DMS153 treated with DMSO at 0.1 percent for 48 hours (cell line): ENCODE results near the gene TSPYL2.

ENCODE experiments used
- DNase-seq: peaks from one replicate; lab custom pipeline; 2025; ENCODE audit not compliant: unreplicated experiment; lab: John Stamatoyannopoulos, UW

TSPYL2 gene

DNA sequence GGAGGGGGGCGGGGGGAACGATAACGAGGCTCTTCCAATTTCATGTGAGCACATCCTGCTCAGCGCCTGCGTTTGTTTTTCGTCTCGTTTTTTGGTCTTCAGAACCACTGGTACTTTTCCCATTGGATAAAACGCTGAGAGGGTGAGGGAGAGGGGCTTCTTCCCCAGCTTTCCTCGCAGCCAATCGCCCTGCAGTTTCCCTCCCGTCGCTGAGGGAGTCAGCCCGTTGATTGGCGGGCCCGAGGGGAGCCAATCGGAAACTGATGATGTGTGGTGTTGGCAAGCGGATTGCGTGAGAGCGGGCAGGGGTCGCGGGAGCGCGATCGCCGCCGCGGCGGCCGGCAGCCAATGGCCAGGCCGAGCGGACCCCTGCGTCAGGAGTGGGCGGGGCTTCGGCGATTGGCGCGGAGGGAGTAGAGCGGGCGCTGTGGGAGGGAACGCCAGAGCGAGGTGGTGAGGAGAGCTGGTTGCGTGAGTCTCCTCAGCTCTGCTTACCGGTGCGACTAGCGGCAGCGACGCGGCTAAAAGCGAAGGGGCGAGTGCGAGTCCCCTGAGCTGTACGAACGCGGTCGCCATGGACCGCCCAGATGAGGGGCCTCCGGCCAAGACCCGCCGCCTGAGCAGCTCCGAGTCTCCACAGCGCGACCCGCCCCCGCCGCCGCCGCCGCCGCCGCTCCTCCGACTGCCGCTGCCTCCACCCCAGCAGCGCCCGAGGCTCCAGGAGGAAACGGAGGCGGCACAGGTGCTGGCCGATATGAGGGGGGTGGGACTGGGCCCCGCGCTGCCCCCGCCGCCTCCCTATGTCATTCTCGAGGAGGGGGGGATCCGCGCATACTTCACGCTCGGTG is at the start of gene TSPYL2:
TSPYL2 (plus strand) TSS at position 443 of the 848 bp plus-strand sequence; CDS start at position 575, 132 bp downstream.
- peak; percentile 88 for DNase-seq

DNA sequence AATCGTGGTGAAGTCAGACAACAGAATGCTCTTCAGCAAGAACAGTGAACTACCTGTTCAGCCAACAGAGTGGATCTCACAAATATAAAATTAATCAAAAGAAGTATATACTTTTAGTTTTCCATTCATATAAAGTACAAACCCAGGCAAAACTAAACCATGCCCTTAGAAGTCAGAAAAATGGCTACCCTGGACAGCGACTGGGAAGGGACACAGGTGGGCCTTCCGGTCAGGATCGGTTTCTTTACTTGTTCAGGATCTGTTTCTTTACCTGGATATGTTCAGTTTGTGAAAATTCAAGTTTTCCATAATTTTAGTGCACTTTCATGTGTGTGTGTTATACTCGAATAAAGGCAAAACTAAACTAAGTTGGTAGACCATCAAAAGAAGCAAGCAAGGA is 46.0 kb upstream of the TSPYL2 start:
- no peak for DNase-seq

DNA sequence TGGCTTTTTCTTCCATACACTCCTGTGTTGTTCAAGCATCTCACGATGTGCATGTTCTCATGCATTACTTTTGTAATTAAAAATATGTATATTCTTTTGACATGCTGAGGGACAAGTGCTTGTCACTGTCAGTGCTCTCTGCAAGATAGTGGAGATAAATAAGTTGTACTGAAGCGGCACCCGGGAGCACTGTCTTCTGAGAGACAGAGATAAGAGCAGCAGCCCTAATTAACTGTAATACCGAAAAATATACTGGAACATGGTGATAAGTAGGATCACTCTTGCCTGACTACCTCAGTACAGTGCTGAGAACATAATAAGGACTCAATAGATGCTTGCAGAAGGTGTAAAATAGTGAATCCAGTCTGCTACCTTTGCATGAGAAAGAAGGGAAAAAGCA is 42.9 kb upstream of the TSPYL2 start:
- no peak for DNase-seq

DNA sequence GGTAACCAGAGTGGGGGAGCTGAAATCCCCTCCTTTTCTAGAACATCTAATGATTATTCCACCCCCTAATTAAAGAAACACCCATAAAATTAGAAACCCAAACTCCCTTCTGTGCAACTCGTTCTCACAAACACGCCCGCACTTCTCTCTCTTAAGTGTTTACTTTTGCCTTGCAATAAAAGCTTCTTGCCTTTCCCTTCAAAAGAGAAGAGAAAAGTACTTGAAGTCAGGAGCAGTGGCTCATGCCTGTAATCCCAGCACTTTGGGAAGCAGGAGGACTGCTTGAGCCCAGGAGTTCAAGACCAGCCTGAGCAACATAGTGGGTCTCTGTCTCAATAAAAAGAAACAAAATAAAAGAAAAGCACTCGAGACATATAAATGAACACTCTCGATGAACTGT is 37.2 kb upstream of the TSPYL2 start:
- no peak for DNase-seq

DNA sequence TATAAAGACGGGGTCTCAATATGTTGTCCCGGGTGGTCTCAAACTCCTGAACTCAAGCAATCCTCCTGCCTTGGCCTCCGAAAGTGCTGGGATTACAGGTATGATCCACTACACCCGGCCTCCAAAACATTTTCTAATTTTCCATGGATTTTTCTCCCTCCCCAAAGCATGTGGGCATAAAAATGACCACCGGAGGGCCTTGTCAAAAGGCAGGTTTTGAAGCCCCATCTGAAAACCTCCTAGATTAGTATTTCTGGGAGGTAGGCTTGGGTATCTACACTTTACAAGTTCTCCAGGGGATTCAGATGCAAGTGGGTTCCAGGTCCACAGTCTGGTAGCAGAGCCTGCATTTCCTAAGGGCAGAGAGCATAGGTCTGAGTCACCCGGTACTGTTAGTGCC is 34.9 kb upstream of the TSPYL2 start:
- no peak for DNase-seq

DNA sequence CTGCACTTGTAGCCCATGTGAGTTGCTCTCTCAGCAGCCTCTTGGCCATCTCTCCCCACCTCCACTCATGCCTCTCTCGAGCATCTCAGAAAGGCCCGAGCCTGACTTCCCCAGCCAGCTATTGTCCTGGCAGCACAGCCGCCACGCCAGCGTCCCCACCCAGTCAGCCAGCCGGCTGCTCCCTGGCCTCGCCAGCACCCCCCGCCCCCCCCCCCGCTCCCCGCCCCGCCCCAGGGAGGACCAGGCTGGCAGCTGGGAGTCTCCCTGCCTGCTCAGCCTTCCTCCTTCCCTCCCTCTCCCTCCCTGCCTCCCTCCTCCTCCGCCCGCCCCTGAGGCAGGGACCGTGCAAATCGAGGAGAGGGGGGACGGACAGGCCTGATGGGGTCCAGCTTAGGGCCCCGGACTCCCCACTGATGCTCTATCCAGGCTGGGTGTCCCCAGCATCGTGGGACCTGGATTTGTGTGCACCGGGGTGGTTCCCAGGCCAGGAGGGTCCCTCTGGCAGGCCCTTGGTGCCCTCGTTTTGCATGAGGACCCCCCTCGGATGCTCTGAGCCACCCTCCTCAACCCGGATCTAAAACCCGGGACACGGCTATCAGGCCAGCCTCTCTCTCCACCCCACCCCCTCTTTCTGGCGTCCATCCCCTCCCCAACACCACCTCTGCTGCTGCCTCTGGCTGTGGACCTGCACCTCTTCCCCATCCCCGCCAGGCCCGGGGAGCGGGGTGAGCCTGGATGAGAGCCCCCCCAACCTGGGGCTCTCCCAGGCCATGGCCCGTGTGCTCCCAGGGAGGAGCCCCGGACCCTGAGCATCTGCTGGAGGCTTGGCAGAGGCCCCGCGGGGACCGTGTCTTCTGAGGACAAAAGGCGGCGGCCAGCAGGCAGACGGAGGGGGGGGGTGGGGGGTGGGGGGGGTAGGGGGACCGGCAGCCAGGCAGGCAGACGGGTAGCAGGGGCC is 33.7 kb upstream of the TSPYL2 start, which contains the start of gene GPR173:
GPR173 (plus strand) TSS at position 621 of the 958 bp plus-strand sequence. CDS start 27,833 bp downstream, outside the sequence.
- peak; percentile 9 for DNase-seq

DNA sequence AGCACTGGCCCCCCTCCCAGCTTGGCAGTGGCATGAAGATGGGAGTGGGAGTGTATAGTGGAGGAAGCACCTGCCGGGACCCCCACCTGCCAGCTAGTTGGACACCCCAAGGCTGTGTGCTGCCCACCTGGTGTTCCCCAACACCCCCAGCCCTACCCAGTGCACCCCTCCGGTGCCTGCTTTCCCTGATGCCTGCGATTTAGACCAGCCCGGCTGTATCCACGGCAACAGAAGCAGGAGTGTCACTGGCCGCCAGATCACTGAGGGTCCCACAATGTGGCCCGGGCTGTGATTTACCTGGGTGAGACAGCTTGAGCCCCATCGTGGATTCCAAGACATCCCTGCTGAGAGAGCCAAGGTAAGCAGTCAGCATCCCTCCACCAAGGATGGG is 33.0 kb upstream of the TSPYL2 start:
- no peak for DNase-seq

DNA sequence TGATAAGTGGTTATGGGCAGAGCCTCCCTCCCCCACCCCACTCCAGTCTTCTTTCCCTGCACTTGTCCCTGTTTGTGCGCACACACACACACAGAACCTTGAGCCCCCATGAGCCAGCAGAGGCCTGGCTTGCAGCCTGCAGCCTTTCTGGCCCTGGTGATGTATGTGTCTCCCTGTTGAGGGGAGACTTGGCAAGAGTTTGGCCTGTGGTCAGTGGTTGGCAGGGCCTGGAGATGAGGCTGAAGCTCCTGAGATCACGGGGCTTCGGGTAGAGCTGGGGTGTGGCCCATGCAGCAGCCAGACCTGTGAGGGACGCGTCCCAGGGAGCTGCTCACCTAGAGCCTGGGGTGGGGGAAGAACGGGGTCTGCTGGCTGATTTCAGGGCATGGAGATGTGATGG is 31.3 kb upstream of the TSPYL2 start:
- DNase-seq: no peak

DNA sequence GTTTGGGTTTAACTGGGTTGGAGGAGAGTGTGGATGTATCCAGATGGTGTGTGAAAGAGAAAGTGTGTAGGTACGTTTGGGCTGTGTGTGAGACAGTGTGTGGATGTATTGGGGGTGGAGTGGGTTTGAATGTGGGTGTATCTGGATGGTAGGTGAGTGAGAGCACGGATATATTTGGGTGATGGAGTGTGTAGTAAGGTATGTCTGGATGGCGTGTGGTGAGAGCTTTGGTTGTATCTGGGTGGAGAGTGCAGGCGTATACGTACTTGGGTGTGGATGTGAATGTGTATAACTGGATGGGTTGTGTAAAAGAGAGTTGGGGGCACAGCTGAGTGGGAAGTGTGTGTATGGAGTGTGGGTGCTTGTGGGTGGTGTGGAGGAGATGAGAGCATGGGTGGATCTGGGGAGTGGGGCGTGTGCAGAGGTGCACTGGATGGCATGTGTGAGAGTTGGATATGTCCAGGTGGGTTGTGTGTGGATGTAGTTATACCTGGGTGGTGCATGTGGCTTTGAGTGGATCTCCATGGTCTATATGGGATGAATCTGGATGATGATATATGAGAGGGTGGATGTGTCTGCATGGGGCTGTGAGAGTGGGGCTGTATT is 26.8 kb upstream of the TSPYL2 start:
- no peak for DNase-seq

DNA sequence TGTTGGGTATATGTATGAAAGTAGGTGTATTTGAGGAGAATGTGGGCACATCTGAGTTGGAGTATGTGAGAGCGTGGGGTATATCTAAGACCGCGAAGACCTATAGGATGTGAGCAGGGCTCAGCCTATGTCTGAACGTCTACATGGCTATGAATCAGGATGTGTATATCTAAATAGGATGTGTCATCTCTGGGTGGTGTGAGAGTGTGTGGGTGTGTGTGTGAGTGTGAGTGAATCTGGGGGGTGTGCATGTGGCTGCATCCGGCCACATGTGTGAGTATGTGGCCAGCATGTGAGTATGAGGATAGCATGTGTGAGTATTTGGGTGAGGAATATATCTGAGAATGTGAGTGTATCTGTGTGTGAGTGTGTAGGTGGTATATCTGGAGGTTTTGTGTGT is 25.9 kb upstream of the TSPYL2 start:
- no peak for DNase-seq

DNA sequence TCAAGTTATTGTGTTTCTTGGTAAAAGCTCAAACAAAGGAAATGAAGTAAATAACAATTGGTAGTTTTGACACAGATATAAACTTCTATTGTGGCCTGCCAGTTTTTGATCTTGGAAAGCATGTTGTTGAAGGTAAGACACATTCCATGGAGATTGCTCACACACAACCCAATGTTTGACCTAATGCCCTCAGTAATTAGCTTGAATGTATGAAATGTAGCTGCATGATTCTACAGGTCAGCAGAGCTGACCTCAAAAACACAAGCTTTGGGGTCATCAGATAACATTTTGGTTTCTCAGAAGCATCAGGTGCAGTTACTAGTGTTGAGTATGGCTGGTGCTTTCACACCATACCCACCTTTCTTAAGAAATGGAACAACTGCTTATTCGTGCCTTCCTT is 17.1 kb upstream of the TSPYL2 start:
- no peak for DNase-seq

DNA sequence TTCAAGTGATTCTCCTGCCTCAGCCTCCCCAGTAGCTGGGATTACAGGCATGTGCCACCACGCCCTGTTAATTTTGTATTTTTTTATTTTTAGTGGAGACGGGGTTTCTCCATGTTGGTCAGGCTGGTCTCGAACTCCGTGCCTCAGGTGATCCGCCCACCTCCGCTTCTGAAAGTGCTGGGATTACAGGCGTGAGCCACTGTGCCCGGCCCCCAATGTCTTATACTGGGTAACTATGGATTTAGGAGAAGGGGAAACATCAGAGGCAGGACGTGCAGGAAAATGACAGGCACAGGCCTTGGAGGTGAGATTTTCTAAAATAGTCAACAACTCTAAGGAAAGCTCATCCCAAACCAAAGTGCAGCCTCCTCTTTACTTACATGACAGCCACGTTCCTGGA is 11.1 kb upstream of the TSPYL2 start:
- DNase-seq: no peak

DNA sequence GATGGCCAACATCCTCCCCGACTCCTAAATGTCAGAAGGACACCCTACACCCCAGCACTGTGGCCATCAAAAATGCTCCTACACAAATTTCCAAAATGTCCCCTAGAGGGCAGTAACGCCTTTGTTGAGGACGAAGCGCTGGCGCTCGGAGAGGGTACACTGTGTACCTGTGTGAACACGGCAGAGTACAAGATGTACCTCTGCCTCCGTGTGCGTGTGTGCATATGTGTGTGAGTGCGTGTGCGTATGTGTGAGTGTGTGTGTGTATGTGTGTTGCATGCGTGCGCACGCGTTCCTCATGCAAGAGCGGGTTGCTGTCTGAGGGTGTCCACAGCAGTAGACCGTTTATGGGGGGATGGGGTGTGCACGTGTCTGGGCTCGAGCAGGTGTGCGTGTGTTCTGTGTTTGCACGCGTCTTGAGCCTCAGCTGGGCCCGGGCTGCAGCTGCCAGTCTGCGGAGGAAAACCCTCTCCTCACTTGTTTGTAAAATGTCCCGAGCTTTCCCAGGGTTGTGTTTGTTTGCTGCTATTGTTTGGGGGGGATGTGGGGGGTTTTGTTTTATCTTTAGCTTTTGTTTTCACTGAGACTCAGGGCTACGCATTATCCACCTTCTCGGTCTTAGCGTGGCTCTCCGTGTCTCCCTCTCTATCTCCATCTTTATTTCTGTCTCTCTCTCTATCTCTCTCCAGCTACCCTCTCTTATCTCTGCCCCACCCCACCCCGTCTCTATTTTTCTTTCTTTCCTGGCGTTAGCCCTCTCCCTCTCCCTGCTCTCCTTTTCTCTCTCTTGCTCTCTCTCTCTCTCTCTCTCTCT is 10.4 kb upstream of the TSPYL2 start:
- peak; percentile 37 for DNase-seq

DNA sequence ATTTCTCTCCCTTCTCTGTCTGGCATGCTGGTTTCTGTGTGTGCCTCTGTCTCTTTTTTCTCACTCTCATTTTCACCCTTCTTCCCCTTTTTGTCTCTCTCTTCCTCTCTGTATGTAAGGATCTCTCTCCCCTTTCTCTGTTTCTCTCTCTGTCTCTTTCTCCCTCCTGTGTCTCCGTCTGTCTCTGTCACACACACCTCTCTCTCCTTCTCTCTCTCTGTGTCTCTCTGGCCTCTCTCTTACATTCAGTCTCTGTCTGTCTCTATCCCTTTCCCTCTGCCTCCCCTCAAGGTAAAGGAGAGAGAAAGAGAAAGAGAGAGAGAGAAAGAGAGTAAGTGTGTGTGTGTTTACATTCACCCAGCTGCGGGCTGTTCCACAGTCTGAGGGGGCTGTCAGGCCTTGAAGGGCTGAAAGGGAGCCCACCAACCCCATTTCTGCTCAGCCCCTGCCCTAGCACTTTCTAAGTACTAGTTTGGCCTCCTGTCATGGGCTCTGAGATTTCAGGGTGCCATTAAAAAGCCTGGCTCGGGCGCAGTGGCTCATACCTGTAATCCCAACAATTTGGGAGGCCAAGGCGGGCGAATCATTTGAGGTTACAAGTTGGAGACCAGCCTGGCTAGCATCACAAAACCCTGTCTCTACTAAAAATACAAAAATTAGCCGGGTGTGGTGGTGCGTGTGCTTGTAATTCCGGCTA is 9.6 kb upstream of the TSPYL2 start:
- DNase-seq: no peak

DNA sequence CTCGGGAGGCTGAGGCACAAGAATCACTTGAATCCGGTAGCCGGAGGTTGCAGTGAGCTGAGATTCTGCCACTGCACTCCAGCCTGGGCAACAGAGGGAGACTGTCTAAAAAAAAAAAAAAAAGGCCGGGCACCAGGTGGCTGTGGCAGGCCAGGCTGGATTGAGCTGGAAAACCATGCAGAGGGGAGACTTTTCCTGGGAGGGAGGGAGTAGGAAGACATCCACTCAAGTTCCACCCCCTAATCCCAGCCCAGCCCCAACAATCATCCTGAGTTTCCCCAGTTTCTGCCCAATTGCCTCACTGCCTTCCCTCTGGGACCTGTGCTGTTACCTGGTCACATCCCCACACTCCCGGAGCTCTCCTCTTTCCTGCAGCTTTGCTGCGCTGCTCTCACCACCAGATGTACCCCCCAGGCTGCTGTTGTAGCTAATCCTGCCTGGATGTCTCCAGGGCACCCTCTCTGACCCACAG is 9.0 kb upstream of the TSPYL2 start:
- DNase-seq: no peak

DNA sequence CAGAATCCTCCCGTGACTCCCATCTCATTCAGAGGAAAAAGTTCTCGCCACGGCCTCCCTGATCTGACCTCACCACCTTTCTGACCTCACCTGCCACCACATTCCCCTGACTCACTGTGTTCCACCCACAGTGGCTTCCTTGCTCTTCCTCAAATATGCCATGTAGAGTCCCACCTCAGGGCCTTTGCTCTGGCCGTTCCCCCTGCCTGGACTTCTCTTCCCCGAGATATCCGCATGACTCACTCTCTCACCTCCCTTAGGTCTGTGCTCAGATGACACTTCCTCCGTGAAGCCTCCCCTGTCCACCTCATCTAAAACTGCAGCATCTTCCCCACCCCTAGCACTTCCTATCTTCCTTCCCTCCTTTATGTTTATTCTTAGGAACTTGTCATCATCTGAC is 7.2 kb upstream of the TSPYL2 start:
- no peak for DNase-seq

DNA sequence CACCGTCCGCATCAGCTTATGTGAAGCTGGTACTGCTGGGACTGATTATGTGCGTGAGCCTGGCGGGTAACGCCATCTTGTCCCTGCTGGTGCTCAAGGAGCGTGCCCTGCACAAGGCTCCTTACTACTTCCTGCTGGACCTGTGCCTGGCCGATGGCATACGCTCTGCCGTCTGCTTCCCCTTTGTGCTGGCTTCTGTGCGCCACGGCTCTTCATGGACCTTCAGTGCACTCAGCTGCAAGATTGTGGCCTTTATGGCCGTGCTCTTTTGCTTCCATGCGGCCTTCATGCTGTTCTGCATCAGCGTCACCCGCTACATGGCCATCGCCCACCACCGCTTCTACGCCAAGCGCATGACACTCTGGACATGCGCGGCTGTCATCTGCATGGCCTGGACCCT is 5.5 kb upstream of the TSPYL2 start:
- DNase-seq: no peak

DNA sequence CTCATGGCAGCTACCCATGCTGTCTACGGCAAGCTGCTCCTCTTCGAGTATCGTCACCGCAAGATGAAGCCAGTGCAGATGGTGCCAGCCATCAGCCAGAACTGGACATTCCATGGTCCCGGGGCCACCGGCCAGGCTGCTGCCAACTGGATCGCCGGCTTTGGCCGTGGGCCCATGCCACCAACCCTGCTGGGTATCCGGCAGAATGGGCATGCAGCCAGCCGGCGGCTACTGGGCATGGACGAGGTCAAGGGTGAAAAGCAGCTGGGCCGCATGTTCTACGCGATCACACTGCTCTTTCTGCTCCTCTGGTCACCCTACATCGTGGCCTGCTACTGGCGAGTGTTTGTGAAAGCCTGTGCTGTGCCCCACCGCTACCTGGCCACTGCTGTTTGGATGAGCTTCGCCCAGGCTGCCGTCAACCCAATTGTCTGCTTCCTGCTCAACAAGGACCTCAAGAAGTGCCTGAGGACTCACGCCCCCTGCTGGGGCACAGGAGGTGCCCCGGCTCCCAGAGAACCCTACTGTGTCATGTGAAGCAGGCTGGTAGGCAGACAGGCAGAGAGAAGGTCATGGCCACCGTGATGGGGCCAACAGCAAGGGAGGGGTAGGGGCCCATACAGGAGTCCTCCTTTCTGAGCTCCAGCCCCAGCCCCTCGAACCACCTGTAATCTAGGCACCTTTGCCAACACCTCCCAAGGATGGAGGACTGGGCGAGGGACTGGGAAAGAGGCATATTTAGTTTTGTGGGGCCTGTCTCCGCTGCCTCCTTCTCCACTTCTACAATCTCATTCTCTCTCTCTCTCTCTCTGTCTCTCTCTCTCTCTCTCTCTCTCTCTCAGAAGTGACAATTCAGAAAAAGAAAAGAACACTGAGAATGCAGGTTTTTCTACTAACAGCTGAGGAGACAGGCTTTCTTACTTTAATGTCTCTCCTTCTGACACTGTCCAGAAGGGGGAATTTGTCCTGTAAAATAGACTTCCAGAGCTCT is 4.7 kb upstream of the TSPYL2 start:
- DNase-seq: no peak

DNA sequence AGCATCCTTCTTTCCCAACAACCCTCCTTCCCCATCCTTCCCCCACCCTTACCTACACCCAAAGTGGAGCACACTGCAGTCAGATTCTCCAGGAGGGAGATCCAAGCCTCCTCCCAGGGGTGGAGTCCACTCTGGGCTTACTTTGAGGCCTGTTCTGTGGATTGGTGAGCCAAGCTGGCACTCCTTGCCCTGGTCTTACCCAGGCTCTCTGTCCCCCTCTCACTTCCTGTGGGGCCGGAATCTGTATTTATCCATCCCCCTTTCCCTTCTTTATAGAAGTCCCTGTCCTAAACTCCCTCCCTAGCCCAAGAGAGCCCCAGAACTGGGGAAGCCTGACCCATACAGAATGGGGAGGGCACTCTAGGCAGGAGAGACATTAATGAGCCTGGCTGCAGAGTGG is 3.2 kb upstream of the TSPYL2 start:
- DNase-seq: no peak
